Subcutaneous adipose tissue (tissue), 4 donors: ENCODE measurements around the gene PVR. TPM values are rescaled to one million over a fixed set of nuclear protein-coding genes. Genes with fewer than 3 reads are reported as not detected.

Experiments used
- CTCF ChIP-seq: fragments of 450-650 bp; IDR thresholded peaks from one replicate; pipeline ENCODE4 v1.5.1; 2016; ENCODE audit warnings: low read depth, mild to moderate bottlenecking, control low read depth, antibody characterized with exemption, moderate library complexity
- total RNA-seq, 4 donors: library from RNA; depleted of rRNA; stranded (reverse); fragments of >200 nt; gene quantifications; one replicate each; pipeline ENCODE4 v1.1.0, GENCODE V29; 2016

The PVR gene
- total RNA-seq, 4 donors from 2014 or later, result 9.5 to 15.0 (median 10.4) TPM

GRCh38 chr19:44712864-44713515 lies 69.3 kb downstream of the PVR start:
- no peak for TF ChIP-seq CTCF

Other genes starting within 250 kb of the PVR start
- gene ZNF285, start 242.3 kb upstream of the PVR start, total RNA-seq, result 1 to 10 TPM in 3 of 4 donors, under 1 TPM in 1; 0.85 to 2.6 (median 1.7) TPM
- 1 to 10 TPM in 3 of 4 donors, under 1 TPM in 1; 0.88 to 2.3 (median 1.4) TPM for gene ZNF229, start 195.4 kb upstream of the PVR start, total RNA-seq
- gene ZNF180, start 143.4 kb upstream of the PVR start, total RNA-seq, result 10 to 100 TPM in 1 of 4 donors, 1 to 10 TPM in 3; 7.8 to 13.5 (median 8.5) TPM
- gene CEACAM20, start 114.2 kb upstream of the PVR start, total RNA-seq, result not detected
- gene IGSF23, start 30.3 kb upstream of the PVR start, total RNA-seq, result not detected
- gene CEACAM19, start 27.6 kb downstream of the PVR start, total RNA-seq, result 1 to 10 TPM in 3 of 4 donors, under 1 TPM in 1; 0.49 to 1.5 (median 1.2) TPM
- gene CEACAM16, start 55.2 kb downstream of the PVR start, total RNA-seq, result not detected
- 10 to 100 TPM in 3 of 4 donors, 1 to 10 TPM in 1; 6.3 to 13.4 (median 12.9) TPM for gene BCL3, start 104.8 kb downstream of the PVR start, total RNA-seq
- gene CBLC, start 134.0 kb downstream of the PVR start, total RNA-seq, result not detected
- gene BCAM, start 165.2 kb downstream of the PVR start, total RNA-seq, result 10 to 100 TPM in 3 of 4 donors, 1 to 10 TPM in 1; 8.3 to 68.2 (median 19.2) TPM
- 10 to 100 TPM; 20.4 to 49.9 (median 24.1) TPM for gene NECTIN2, start 202.4 kb downstream of the PVR start, total RNA-seq
- 10 to 100 TPM; 18.3 to 69.5 (median 34.6) TPM for gene TOMM40, start 247.3 kb downstream of the PVR start, total RNA-seq